Measurements from ENCODE around the gene RNF183. TPM values are rescaled to one million over a fixed set of nuclear protein-coding genes. Genes with fewer than 3 reads are reported as not detected.

Gene RNF183
- total RNA-seq, 2 experiments from 2014 or later: not detected

GRCh38 chr9:113341712-113342410, 38.7 kb upstream of the RNF183 start:
- DNase-seq: peak; percentile 25
- no peaks in the 10 kb centered on the region for H3K9me3 Mint-ChIP-seq
- CTCF ChIA-PET: interaction anchor here (0.6 to 1.6 kb wide), 2 partner anchors 8 to 24 kb away, joined by 3 read pairs; no protein-coding TSS in a partner anchor
- peaks cover 4% of the 10 kb centered on the region for H3K27me3 Mint-ChIP-seq (ENCODE audit: low read depth)
- no peak overlapping the region for H3K27ac Mint-ChIP-seq
- H3K36me3 Mint-ChIP-seq (ENCODE audit: low read depth): no peaks in the 10 kb centered on the region
- H3K4me1 Mint-ChIP-seq (ENCODE audit: low read depth): peaks cover 51% of the 10 kb centered on the region
- no peak overlapping the region for H3K4me3 Mint-ChIP-seq
- intact Hi-C loops (cut with micrococcal nuclease): loop anchor here (2.0 kb wide), 3 partner anchors 59 to 239 kb away; partner anchors contain the start of genes ALAD, FKBP15 and SLC31A1

- Mint-ChIP-seq H3K36me3 (ENCODE audit: low read depth) (no peaks in the 10 kb centered on the region), H3K4me3 (peak within 1 kb of the TSS; percentile 84), H3K27ac (peak within 1 kb of the TSS; percentile 55), H3K9me3 (no peaks in the 10 kb centered on the region), H3K4me1 (ENCODE audit: low read depth) (peaks cover 35% of the 10 kb centered on the region), H3K27me3 (ENCODE audit: low read depth) (peaks cover 4% of the 10 kb centered on the region)
- peak; percentile 85 for DNase-seq
- intact Hi-C loops (cut with micrococcal nuclease): loop anchor here (1.0 to 2.0 kb wide), 7 partner anchors 8 to 241 kb away; partner anchors contain the start of genes ALAD, C9orf43, CDC26 and FKBP15
- CTCF ChIA-PET: interaction anchor here (0.7 to 1.9 kb wide), 8 partner anchors 10 to 587 kb away, joined by 3 to 8 read pairs (median 4); partner anchors contain the start of genes ALAD, CDC26 and PRPF4
These were observed 37.0 kb upstream of the RNF183 start, which contains the start of gene WDR31 for GRCh38 chr9:113340011-113340699. WDR31 (minus strand) TSS chr9:113340275; CDS start chr9:113332022, 8,253 bp downstream.

- Mint-ChIP-seq H3K27me3 (ENCODE audit: low read depth) (peaks cover 4% of the 10 kb centered on the region), H3K9me3 (no peaks in the 10 kb centered on the region), H3K36me3 (ENCODE audit: low read depth) (no peaks in the 10 kb centered on the region), H3K4me3 (no peak overlapping the region), H3K27ac (no peak overlapping the region), H3K4me1 (ENCODE audit: low read depth) (peaks cover 29% of the 10 kb centered on the region)
- DNase-seq: no peak
- CTCF ChIA-PET: no interaction called here
- intact Hi-C loops (cut with micrococcal nuclease): no loop called here
These were observed 34.5 kb upstream of the RNF183 start for GRCh38 chr9:113337714-113338113.

- intact Hi-C loops (cut with micrococcal nuclease): no loop called here
- CTCF ChIA-PET: no interaction called here
- Mint-ChIP-seq H3K27ac (no peak overlapping the region), H3K36me3 (ENCODE audit: low read depth) (no peaks in the 10 kb centered on the region), H3K4me1 (ENCODE audit: low read depth) (no peaks in the 10 kb centered on the region), H3K9me3 (no peaks in the 10 kb centered on the region), H3K4me3 (no peak overlapping the region), H3K27me3 (ENCODE audit: low read depth) (no peaks in the 10 kb centered on the region)
- DNase-seq: no peak
These were observed 28.6 kb upstream of the RNF183 start for GRCh38 chr9:113331780-113332179.

GRCh38 chr9:113328045-113328782, 25.0 kb upstream of the RNF183 start:
- H3K4me1 Mint-ChIP-seq (ENCODE audit: low read depth): no peaks in the 10 kb centered on the region
- no peak overlapping the region for H3K4me3 Mint-ChIP-seq
- no peak for DNase-seq
- CTCF ChIA-PET: no interaction called here
- H3K36me3 Mint-ChIP-seq (ENCODE audit: low read depth): no peaks in the 10 kb centered on the region
- intact Hi-C loops (cut with micrococcal nuclease): no loop called here
- no peaks in the 10 kb centered on the region for H3K27me3 Mint-ChIP-seq (ENCODE audit: low read depth)
- no peak overlapping the region for H3K27ac Mint-ChIP-seq
- no peaks in the 10 kb centered on the region for H3K9me3 Mint-ChIP-seq

GRCh38 chr9:113326230-113326629, 23.1 kb upstream of the RNF183 start:
- Mint-ChIP-seq H3K4me3 (no peak overlapping the region), H3K27ac (no peak overlapping the region), H3K36me3 (ENCODE audit: low read depth) (no peaks in the 10 kb centered on the region), H3K4me1 (ENCODE audit: low read depth) (no peaks in the 10 kb centered on the region), H3K9me3 (no peaks in the 10 kb centered on the region), H3K27me3 (ENCODE audit: low read depth) (no peaks in the 10 kb centered on the region)
- intact Hi-C loops (cut with micrococcal nuclease): no loop called here
- CTCF ChIA-PET: interaction anchor here (0.6 kb wide), 2 partner anchors 62 to 77 kb away, joined by 3 read pairs; no protein-coding TSS in a partner anchor
- DNase-seq: no peak

GRCh38 chr9:113322671-113323070, 19.5 kb upstream of the RNF183 start:
- Mint-ChIP-seq H3K36me3 (ENCODE audit: low read depth) (no peaks in the 10 kb centered on the region), H3K4me1 (ENCODE audit: low read depth) (no peaks in the 10 kb centered on the region), H3K9me3 (no peaks in the 10 kb centered on the region), H3K27ac (no peak overlapping the region), H3K27me3 (ENCODE audit: low read depth) (no peaks in the 10 kb centered on the region), H3K4me3 (no peak overlapping the region)
- CTCF ChIA-PET: no interaction called here
- intact Hi-C loops (cut with micrococcal nuclease): no loop called here
- no peak for DNase-seq

GRCh38 chr9:113320051-113320450, 16.9 kb upstream of the RNF183 start:
- DNase-seq: no peak
- Mint-ChIP-seq H3K4me3 (no peak overlapping the region), H3K27ac (no peak overlapping the region), H3K36me3 (ENCODE audit: low read depth) (no peaks in the 10 kb centered on the region), H3K9me3 (no peaks in the 10 kb centered on the region), H3K4me1 (ENCODE audit: low read depth) (no peaks in the 10 kb centered on the region), H3K27me3 (ENCODE audit: low read depth) (no peaks in the 10 kb centered on the region)
- CTCF ChIA-PET: no interaction called here
- intact Hi-C loops (cut with micrococcal nuclease): no loop called here

- Mint-ChIP-seq H3K4me1 (ENCODE audit: low read depth) (no peaks in the 10 kb centered on the region), H3K9me3 (no peaks in the 10 kb centered on the region), H3K4me3 (no peak overlapping the region), H3K27ac (no peak overlapping the region), H3K27me3 (ENCODE audit: low read depth) (no peaks in the 10 kb centered on the region), H3K36me3 (ENCODE audit: low read depth) (no peaks in the 10 kb centered on the region)
- DNase-seq: no peak
- intact Hi-C loops (cut with micrococcal nuclease): no loop called here
- CTCF ChIA-PET: interaction anchor here (0.7 to 0.9 kb wide), 2 partner anchors 21 to 336 kb away, joined by 3 to 4 read pairs; partner anchors contain the start of gene WDR31
These were observed 15.9 kb upstream of the RNF183 start for GRCh38 chr9:113319054-113319453.

- Mint-ChIP-seq H3K36me3 (ENCODE audit: low read depth) (no peaks in the 10 kb centered on the region), H3K27ac (no peak overlapping the region), H3K4me1 (ENCODE audit: low read depth) (no peaks in the 10 kb centered on the region), H3K27me3 (ENCODE audit: low read depth) (no peaks in the 10 kb centered on the region), H3K9me3 (no peaks in the 10 kb centered on the region), H3K4me3 (no peak overlapping the region)
- DNase-seq: no peak
- CTCF ChIA-PET: interaction anchor here (0.9 kb wide), 2 partner anchors 24 to 338 kb away, joined by 3 to 4 read pairs; no protein-coding TSS in a partner anchor
- intact Hi-C loops (cut with micrococcal nuclease): no loop called here
These were observed 14.6 kb upstream of the RNF183 start for GRCh38 chr9:113317777-113318176.

- no peak for DNase-seq
- no peaks in the 10 kb centered on the region for H3K36me3 Mint-ChIP-seq (ENCODE audit: low read depth)
- CTCF ChIA-PET: interaction anchor here (0.7 kb wide), 1 partner anchor 110 kb away, joined by 3 read pairs; no protein-coding TSS in a partner anchor
- no peaks in the 10 kb centered on the region for H3K4me1 Mint-ChIP-seq (ENCODE audit: low read depth)
- H3K4me3 Mint-ChIP-seq: no peak overlapping the region
- no peaks in the 10 kb centered on the region for H3K27me3 Mint-ChIP-seq (ENCODE audit: low read depth)
- H3K9me3 Mint-ChIP-seq: no peaks in the 10 kb centered on the region
- intact Hi-C loops (cut with micrococcal nuclease): no loop called here
- H3K27ac Mint-ChIP-seq: no peak overlapping the region
These were observed 12.9 kb upstream of the RNF183 start for GRCh38 chr9:113316030-113316429.

- no peaks in the 10 kb centered on the region for H3K27me3 Mint-ChIP-seq (ENCODE audit: low read depth)
- no peaks in the 10 kb centered on the region for H3K4me1 Mint-ChIP-seq (ENCODE audit: low read depth)
- H3K36me3 Mint-ChIP-seq (ENCODE audit: low read depth): no peaks in the 10 kb centered on the region
- no peak overlapping the region for H3K4me3 Mint-ChIP-seq
- intact Hi-C loops (cut with micrococcal nuclease): no loop called here
- no peak overlapping the region for H3K27ac Mint-ChIP-seq
- CTCF ChIA-PET: interaction anchor here (0.7 kb wide), 1 partner anchor 111 kb away, joined by 3 read pairs; no protein-coding TSS in a partner anchor
- no peak for DNase-seq
- no peaks in the 10 kb centered on the region for H3K9me3 Mint-ChIP-seq
These were observed 12.1 kb upstream of the RNF183 start for GRCh38 chr9:113315231-113315630.

Data from activated naive CD4-positive, alpha-beta T cell treated with anti-CD3 and anti-CD28 coated beads for 36 hours (primary cell).